H1 (cell line): ENCODE data around the gene FSTL4. TPM values are rescaled to one million over a fixed set of nuclear protein-coding genes. Genes with fewer than 3 reads are reported as not detected.

ENCODE experiments used
- CTCF ChIA-PET: fragments of 300-600 bp; sonication (Branson Sonifier 250); formaldehyde crosslinking; loops from one replicate; lab custom pipeline; 2021; ENCODE audit not compliant: partially characterized antibody; lab: Charles Lee
- POLR2A ChIA-PET: fragments of 300-600 bp; sonication (Branson Sonifier 250); formaldehyde crosslinking; loops from one replicate; lab custom pipeline; 2021; ENCODE audit warnings: inconsistent platforms; ENCODE audit not compliant: partially characterized antibody; lab: Charles Lee
- DNase-seq, 2 experiments: peaks; one replicate each; pipeline versions ENCODE4 v3.0.0 to v3.0.0-alpha.2; 2010 to 2022; ENCODE audit warnings: low spot score in 2 of 2, low read depth in 1 of 2, mixed read lengths in 1 of 2
- FAIRE-seq: peaks from 2 replicates; lab custom pipeline; 2011; peaks lifted over from hg19 to GRCh38; lab: Jason Lieb, UNC
- H2AFZ ChIP-seq: 2 replicates; pipeline ENCODE4 v1.8.1; 2012; ENCODE audit warnings: low read length, inconsistent platforms
- H2AK5ac ChIP-seq: 2 replicates; pipeline ENCODE4 v1.6.1; 2013; ENCODE audit warnings: low read depth, low read length
- H2BK120ac ChIP-seq: replicated peaks from 2 replicates; pipeline ENCODE3; 2013; ENCODE audit warnings: low read depth, low read length, inconsistent platforms
- H2BK12ac ChIP-seq: 2 replicates; pipeline ENCODE4 v1.6.1; 2013; ENCODE audit warnings: low read depth, low read length
- H2BK15ac ChIP-seq: 2 replicates; pipeline ENCODE4 v1.6.1; 2013; ENCODE audit warnings: low read length
- H2BK20ac ChIP-seq: 2 replicates; pipeline ENCODE4 v1.6.1; 2013; ENCODE audit warnings: low read length
- H2BK5ac ChIP-seq: 2 replicates; pipeline ENCODE4 v1.6.1; 2013; ENCODE audit warnings: low read depth, low read length
- H3K14ac ChIP-seq: 2 replicates; pipeline ENCODE4 v1.6.1; 2013; ENCODE audit warnings: inconsistent platforms; ENCODE audit not compliant: insufficient read length
- H3K18ac ChIP-seq: 2 replicates; pipeline ENCODE4 v1.6.1; 2013; ENCODE audit warnings: low read length; ENCODE audit errors: extremely low read depth
- H3K23ac ChIP-seq: 2 replicates; pipeline ENCODE4 v1.6.1; 2013; ENCODE audit warnings: inconsistent platforms; ENCODE audit not compliant: insufficient read length
- H3K23me2 ChIP-seq: 2 replicates; pipeline ENCODE4 v1.6.1; 2013; ENCODE audit warnings: low read depth, low read length
- H3K27ac ChIP-seq: 2 replicates; pipeline ENCODE4 v1.6.1; 2011; ENCODE audit warnings: low read depth, low read length, inconsistent platforms
- H3K27me3 ChIP-seq, 4 experiments: replicated peaks in 1 of 4; 1 replicate in 1 of 4; 2 replicates in 3 of 4; pipeline versions ENCODE4 v1.6.1 to v1.8.1; 2011 to 2013; ENCODE audit warnings: low read length in 3 of 4, mild to moderate bottlenecking in 3 of 4, inconsistent platforms in 2 of 4, mixed read lengths in 2 of 4, moderate library complexity in 1 of 4; ENCODE audit not compliant: control insufficient read depth in 3 of 4, insufficient read depth in 3 of 4; ENCODE audit errors: extremely low read depth in 1 of 4
- H3K36me3 ChIP-seq, 4 experiments: 2 replicates each; pipeline versions ENCODE4 v1.6.1 to v1.8.1; 2011 to 2013; ENCODE audit warnings: mild to moderate bottlenecking in 4 of 4, low read length in 3 of 4, moderate library complexity in 2 of 4, control low read depth in 1 of 4, inconsistent platforms in 1 of 4; ENCODE audit not compliant: insufficient read depth in 4 of 4, control insufficient read depth in 2 of 4
- H3K4ac ChIP-seq: replicated peaks from 2 replicates; pipeline ENCODE3; 2013; ENCODE audit warnings: low read length, low read depth, mixed read lengths, inconsistent platforms; ENCODE audit not compliant: insufficient read length
- H3K4me1 ChIP-seq, 4 experiments: replicated peaks in 1 of 4; 1 replicate in 1 of 4; 2 replicates in 3 of 4; pipeline versions ENCODE4 v1.6.1 to v1.8.1; 2011 to 2013; ENCODE audit warnings: low read length in 3 of 4, inconsistent platforms in 2 of 4, mixed read lengths in 1 of 4; ENCODE audit not compliant: insufficient read depth in 4 of 4, control insufficient read depth in 3 of 4
- H3K4me2 ChIP-seq, 2 experiments: 2 replicates each; pipeline versions ENCODE4 v1.6.1 to v1.8.1; 2011 to 2013; ENCODE audit warnings: low read depth in 2 of 2, low read length in 2 of 2, control low read depth in 1 of 2, inconsistent platforms in 1 of 2, mild to moderate bottlenecking in 1 of 2; ENCODE audit not compliant: insufficient read depth in 1 of 2
- H3K4me3 ChIP-seq, 4 experiments: fragments of 200-600, 300-600 bp in 1 of 4; sonication (generic), shearing (Covaris generic), sonication (Bioruptor Twin) in 1 of 4; 2 replicates each; pipeline versions ENCODE4 v1.5.1 to v1.8.1; 2011 to 2016; ENCODE audit warnings: low read length in 4 of 4, low read depth in 3 of 4, control low read depth in 2 of 4, inconsistent platforms in 2 of 4, mild to moderate bottlenecking in 2 of 4, mixed read lengths in 1 of 4, moderate library complexity in 1 of 4; ENCODE audit not compliant: insufficient read depth in 2 of 4; ENCODE audit errors: extremely low read depth in 1 of 4
- H3K56ac ChIP-seq: replicated peaks from 2 replicates; pipeline ENCODE3; 2013; ENCODE audit warnings: low read depth, mild to moderate bottlenecking, mixed read lengths, low read length, inconsistent platforms; ENCODE audit not compliant: insufficient read length
- H3K79me1 ChIP-seq: 2 replicates; pipeline ENCODE4 v1.6.1; 2013; ENCODE audit warnings: low read depth, low read length, control low read depth
- H3K79me2 ChIP-seq, 2 experiments: 2 replicates each; pipeline versions ENCODE4 v1.6.1 to v1.8.1; 2012 to 2013; ENCODE audit warnings: low read length in 2 of 2, mild to moderate bottlenecking in 2 of 2, inconsistent platforms in 1 of 2; ENCODE audit not compliant: insufficient read depth in 2 of 2, control insufficient read depth in 1 of 2
- H3K9ac ChIP-seq, 4 experiments: replicated peaks in 1 of 4; 1 replicate in 1 of 4; 2 replicates in 3 of 4; pipeline versions ENCODE4 v1.6.1 to v1.8.1; 2011 to 2013; ENCODE audit warnings: low read depth in 3 of 4, low read length in 3 of 4, control low read depth in 2 of 4, mild to moderate bottlenecking in 2 of 4, moderate library complexity in 2 of 4, inconsistent platforms in 1 of 4; ENCODE audit errors: extremely low read depth in 1 of 4
- H3K9me3 ChIP-seq, 2 experiments: 2 replicates each; pipeline versions ENCODE4 v1.6.1 to v1.8.1; 2012 to 2013; ENCODE audit warnings: mild to moderate bottlenecking in 2 of 2, moderate library complexity in 2 of 2, control low read depth in 1 of 2, inconsistent platforms in 1 of 2, low read depth in 1 of 2, low read length in 1 of 2, mixed read lengths in 1 of 2; ENCODE audit not compliant: insufficient read depth in 2 of 2
- H4K20me1 ChIP-seq, 2 experiments: replicated peaks in 1 of 2; 2 replicates each; pipeline versions ENCODE3 to v1.8.1; 2011 to 2013; ENCODE audit warnings: inconsistent platforms in 2 of 2, low read length in 2 of 2, mild to moderate bottlenecking in 1 of 2; ENCODE audit not compliant: insufficient read depth in 2 of 2, control insufficient read depth in 1 of 2
- H4K5ac ChIP-seq: 2 replicates; pipeline ENCODE4 v1.6.1; 2013; ENCODE audit warnings: low read length, low read depth, mixed read lengths, inconsistent platforms; ENCODE audit not compliant: insufficient read length
- H4K8ac ChIP-seq: 2 replicates; pipeline ENCODE4 v1.8.0; 2013; ENCODE audit warnings: mild to moderate bottlenecking, moderate library complexity, low read length, inconsistent platforms; ENCODE audit not compliant: insufficient read depth; ENCODE audit errors: extremely low read depth
- H4K91ac ChIP-seq: replicated peaks from 2 replicates; pipeline ENCODE3; 2013; ENCODE audit warnings: low read length, mixed read lengths, inconsistent platforms; ENCODE audit not compliant: insufficient read length
- CHD2 ChIP-seq: IDR thresholded peaks from 2 replicates; pipeline ENCODE4 v1.6.1; 2012; ENCODE audit warnings: low read length, improper control_type of control experiment
- CTBP2 ChIP-seq: IDR thresholded peaks from 2 replicates; pipeline ENCODE4 v1.7.0; 2011; ENCODE audit warnings: borderline replicate concordance, mild to moderate bottlenecking, moderate library complexity, mixed read lengths, low read length; ENCODE audit not compliant: insufficient read depth, insufficient read length
- RAD21 ChIP-seq, 2 experiments: IDR thresholded peaks in 1 of 2; conservative IDR thresholded peaks in 1 of 2; 2 replicates each; pipeline ENCODE4 v1.6.1; 2011; ENCODE audit warnings: low read depth in 2 of 2, low read length in 2 of 2, improper control_type of control experiment in 1 of 2, inconsistent platforms in 1 of 2, mild to moderate bottlenecking in 1 of 2, moderate library complexity in 1 of 2
- RFX5 ChIP-seq: IDR thresholded peaks from 2 replicates; pipeline ENCODE4 v1.6.1; 2011; ENCODE audit warnings: low read depth, low read length, improper control_type of control experiment, borderline replicate concordance
- WGBS, 2 experiments: shearing (Covaris generic) in 1 of 2; methylation state at CpG; one replicate each; pipeline versions ENCODE4 v1.1.6 to v1.1.7; 2013 to 2015; ENCODE audit warnings: low lambda C conversion rate in 2 of 2, mixed read lengths in 2 of 2, inconsistent platforms in 1 of 2, low coverage in 1 of 2, missing lambda C conversion rate in 1 of 2; ENCODE audit not compliant: insufficient replicate concordance in 2 of 2, insufficient coverage in 1 of 2, insufficient read length in 1 of 2; ENCODE audit errors: extremely low coverage in 1 of 2, missing lambda C conversion rate in 1 of 2; 5-methylcytosine and 5-hydroxymethylcytosine counted together
- polyA plus RNA-seq, 7 experiments: library from polyadenylated mRNA; depleted of rRNA in 3 of 7; stranded (reverse) in 5 of 7; unstranded in 2 of 7; fragments of >200 nt in 5 of 7; fragments of 200-250 nt in 2 of 7; gene quantifications; 1 replicate in 5 of 7; 2 replicates in 1 of 7; 4 replicates in 1 of 7; pipeline versions ENCODE4 v1.2.1 to v1.2.3, GENCODE V29; 2011 to 2013; ENCODE audit warnings: missing spikeins in 2 of 7, mixed read lengths in 2 of 7
- total RNA-seq: library from RNA; stranded (reverse); fragmentation: NEBNext Ultra II Directional; extraction: Animal tissue kit (Norgen Biotek cat#: 25700); gene quantifications from 2 replicates; pipeline ENCODE4 v1.2.1, GENCODE V29; 2021
- TF ChIP-seq, protein P1 (sequence below): IDR thresholded peaks from 2 replicates; pipeline ENCODE4 v1.6.1; 2011; ENCODE audit warnings: low read depth, mild to moderate bottlenecking, low read length; ENCODE audit not compliant: insufficient read depth

FSTL4 gene
- total and polyA plus RNA-seq, 2 of the 8 experiments (the other 6 are each of a cell fraction or from before 2014, with no cell fraction given): 3.1 to 4.1 TPM

GRCh38 chr5:133440467-133441115, 171.8 kb downstream of the FSTL4 start:
- no peak overlapping the region for H3K56ac ChIP-seq
- H3K18ac ChIP-seq: no peak overlapping the region
- H3K4ac ChIP-seq: no peak overlapping the region
- peak overlapping the region; percentile 81; the same call in 1 of the 2 replicates for H2BK12ac ChIP-seq
- H3K4me1 ChIP-seq: peaks cover 0 to 2% (median 0%) of the 10 kb centered on the region in 4 experiments; a peak in 1 of 7 replicates
- no peak overlapping the region for H2BK20ac ChIP-seq
- H4K5ac ChIP-seq: no peak overlapping the region
- WGBS, 2 experiments: 91% methylated on average over 7 of the region's 7 CpGs; no CpG with 5 or more reads in 1 of the 2 experiments
- no peak overlapping the region for H2AK5ac ChIP-seq
- H4K91ac ChIP-seq: no peak overlapping the region
- FAIRE-seq: no peak
- H3K4me2 ChIP-seq: no peak overlapping the region
- no peaks in the 10 kb centered on the region for H3K9me3 ChIP-seq
- H3K79me1 ChIP-seq: no peaks in the 10 kb centered on the region
- no peak overlapping the region for H3K23ac ChIP-seq
- H3K27me3 ChIP-seq: no peaks in the 10 kb centered on the region
- no peak overlapping the region for H2AFZ ChIP-seq
- no peak overlapping the region for H3K9ac ChIP-seq
- no peak overlapping the region for H3K14ac ChIP-seq
- H2BK5ac ChIP-seq: no peak overlapping the region
- POLR2A ChIA-PET: interaction anchor here (2.2 kb wide), 1 partner anchor 12 kb away, joined by 6 read pairs; no protein-coding TSS in a partner anchor
- TF ChIP-seq, protein P1, sequence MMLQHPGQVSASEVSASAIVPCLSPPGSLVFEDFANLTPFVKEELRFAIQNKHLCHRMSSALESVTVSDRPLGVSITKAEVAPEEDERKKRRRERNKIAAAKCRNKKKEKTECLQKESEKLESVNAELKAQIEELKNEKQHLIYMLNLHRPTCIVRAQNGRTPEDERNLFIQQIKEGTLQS: no peak
- TF ChIP-seq CTBP2 (no peak), RAD21 (IDR thresholded peaks at IDR 0.05 in 1 of 2, conservative IDR thresholded peaks at IDR 0.05 in 1 of 2; ENCODE audit: low read depth in 2 of 2, low read length in 2 of 2) (no peak), RFX5 (no peak), CHD2 (no peak)
- CTCF ChIA-PET: interaction anchor here (1.0 to 5.7 kb wide), 5 partner anchors 10 to 428 kb away, joined by 3 to 32 read pairs (median 4); no protein-coding TSS in a partner anchor
- DNase-seq: no peak
- H4K8ac ChIP-seq: no peak overlapping the region
- H3K4me3 ChIP-seq: no peak overlapping the region
- no peaks in the 10 kb centered on the region for H3K36me3 ChIP-seq
- no peaks in the 10 kb centered on the region for H4K20me1 ChIP-seq
- H2BK15ac ChIP-seq: 0 out of 2 replicates have a peak overlapping the region, but pooled peaks have one; percentile 10
- H3K79me2 ChIP-seq: no peaks in the 10 kb centered on the region
- H3K23me2 ChIP-seq: no peaks in the 10 kb centered on the region
- no peak overlapping the region for H2BK120ac ChIP-seq
- H3K27ac ChIP-seq: no peak overlapping the region
